Osteocyte (in vitro differentiated cells): ENCODE measurements around the gene SPINDOC. TPM values are rescaled to one million over a fixed set of nuclear protein-coding genes. Genes with fewer than 3 reads are reported as not detected.
A peak's percentile ranks its signal among the peaks of the same experiment; 100 is the strongest.

ENCODE experiments used
- DNase-seq: peaks from one replicate; pipeline ENCODE4 v3.0.0; 2021; ENCODE audit warnings: mixed read lengths; ENCODE audit not compliant: unreplicated experiment; ENCODE audit errors: extremely low spot score
- H3K27ac Mint-ChIP-seq: one replicate; pipeline ENCODE4 v1.8.0; 2021; ENCODE audit warnings: mild to moderate bottlenecking, mixed read lengths; ENCODE audit not compliant: unreplicated experiment
- H3K27me3 Mint-ChIP-seq: one replicate; pipeline ENCODE4 v1.8.0; 2021; ENCODE audit warnings: mixed read lengths; ENCODE audit not compliant: unreplicated experiment
- H3K36me3 Mint-ChIP-seq: one replicate; pipeline ENCODE4 v1.8.0; 2021; ENCODE audit warnings: mixed read lengths; ENCODE audit not compliant: unreplicated experiment
- H3K4me1 Mint-ChIP-seq: one replicate; pipeline ENCODE4 v1.8.0; 2021; ENCODE audit warnings: mixed read lengths; ENCODE audit not compliant: unreplicated experiment
- H3K4me3 Mint-ChIP-seq: one replicate; pipeline ENCODE4 v1.8.0; 2021; ENCODE audit warnings: mild to moderate bottlenecking, moderate library complexity, mixed read lengths; ENCODE audit not compliant: unreplicated experiment
- H3K9me3 Mint-ChIP-seq: one replicate; pipeline ENCODE4 v1.8.0; 2021; ENCODE audit warnings: mixed read lengths; ENCODE audit not compliant: unreplicated experiment
- CTCF ChIP-seq: fragments of 200-600 bp; sonication (generic); IDR thresholded peaks from 2 replicates; pipeline ENCODE4 v1.5.0; 2021; ENCODE audit warnings: antibody characterized with exemption, mild to moderate bottlenecking, moderate library complexity
- total RNA-seq: library from RNA; stranded (reverse); gene quantifications from 2 replicates; pipeline ENCODE4 v1.2.1, GENCODE V29; 2021

The SPINDOC gene
- total RNA-seq, 1 donor from 2014 or later: 33.5 TPM

GRCh38 chr11:63845911-63846310, 32.7 kb downstream of the SPINDOC start:
- Mint-ChIP-seq H3K4me1 (peaks cover 24% of the 10 kb centered on the region), H3K4me3 (no peak overlapping the region), H3K27ac (no peak overlapping the region), H3K9me3 (no peaks in the 10 kb centered on the region), H3K27me3 (no peaks in the 10 kb centered on the region), H3K36me3 (peaks cover 12% of the 10 kb centered on the region)
- no peak for DNase-seq
- no peak for TF ChIP-seq CTCF

DNA sequence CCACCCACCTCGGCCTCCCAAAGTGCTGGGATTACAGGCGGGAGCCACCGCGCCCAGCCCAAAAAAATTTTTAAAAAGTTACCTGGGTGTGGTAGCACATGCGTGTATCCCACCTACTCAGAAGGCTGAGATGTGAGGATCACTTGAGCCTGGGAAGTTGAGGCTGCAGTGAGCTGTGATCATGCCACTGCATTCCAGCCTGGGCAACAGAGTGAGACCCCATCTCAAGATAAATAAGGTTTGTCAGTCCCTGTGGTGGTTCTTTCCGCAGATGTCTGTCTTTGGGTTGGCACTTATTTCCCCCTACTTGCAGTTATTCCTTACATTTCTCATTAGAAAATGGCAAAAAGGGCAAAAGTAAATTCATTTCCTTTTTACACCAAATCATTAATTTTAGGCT, 33.6 kb downstream of the SPINDOC start:
- Mint-ChIP-seq H3K27ac (no peak overlapping the region), H3K27me3 (no peaks in the 10 kb centered on the region), H3K4me1 (peaks cover 21% of the 10 kb centered on the region), H3K36me3 (peaks cover 12% of the 10 kb centered on the region), H3K9me3 (no peaks in the 10 kb centered on the region), H3K4me3 (no peak overlapping the region)
- TF ChIP-seq CTCF: no peak
- DNase-seq: no peak

- no peak overlapping the region for H3K27ac Mint-ChIP-seq
- no peaks in the 10 kb centered on the region for H3K27me3 Mint-ChIP-seq
- no peaks in the 10 kb centered on the region for H3K9me3 Mint-ChIP-seq
- H3K4me1 Mint-ChIP-seq: peaks cover 19% of the 10 kb centered on the region
- TF ChIP-seq CTCF: no peak
- H3K36me3 Mint-ChIP-seq: peaks cover 12% of the 10 kb centered on the region
- no peak overlapping the region for H3K4me3 Mint-ChIP-seq
- no peak for DNase-seq
Observed at GRCh38 chr11:63847363-63847762, 34.1 kb downstream of the SPINDOC start.

DNA sequence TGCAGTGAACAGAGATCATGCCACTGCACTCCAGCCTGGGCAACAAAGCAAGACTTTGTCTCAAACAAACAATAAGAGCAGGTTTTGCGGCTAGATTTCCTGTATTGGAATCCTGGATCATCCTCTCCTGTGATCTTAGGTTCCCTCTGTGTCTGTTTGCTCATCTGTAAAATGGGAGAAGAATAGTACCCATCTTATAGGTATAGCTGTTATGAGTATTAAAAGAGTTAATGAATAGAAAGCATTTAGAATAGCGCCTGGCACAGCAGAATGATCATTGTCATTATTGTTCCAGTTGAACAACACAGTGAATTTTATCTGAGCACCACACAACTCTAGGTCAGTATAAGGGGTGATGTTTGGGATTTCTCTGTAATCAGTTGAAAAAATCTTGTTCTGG, 36.4 kb downstream of the SPINDOC start:
- Mint-ChIP-seq H3K4me1 (peaks cover 15% of the 10 kb centered on the region), H3K9me3 (no peaks in the 10 kb centered on the region), H3K4me3 (no peak overlapping the region), H3K27ac (no peak overlapping the region), H3K27me3 (no peaks in the 10 kb centered on the region), H3K36me3 (peaks cover 7% of the 10 kb centered on the region)
- no peak for TF ChIP-seq CTCF
- no peak for DNase-seq

GRCh38 chr11:63850920-63851319, 37.7 kb downstream of the SPINDOC start:
- H3K27me3 Mint-ChIP-seq: no peaks in the 10 kb centered on the region
- peaks cover 11% of the 10 kb centered on the region for H3K4me1 Mint-ChIP-seq
- H3K4me3 Mint-ChIP-seq: no peak overlapping the region
- peak overlapping the region; percentile 12 for H3K27ac Mint-ChIP-seq
- no peaks in the 10 kb centered on the region for H3K9me3 Mint-ChIP-seq
- H3K36me3 Mint-ChIP-seq: peaks cover 12% of the 10 kb centered on the region
- no peak for DNase-seq
- TF ChIP-seq CTCF: no peak
